Nephron (organoid): ENCODE measurements around the gene CHST3.

Experiments used
- H3K27ac Mint-ChIP-seq, 3 experiments: 2 replicates each; pipeline ENCODE4 v1.8.0; 2020; ENCODE audit warnings: mixed read lengths in 3 of 3, mild to moderate bottlenecking in 2 of 3, moderate library complexity in 1 of 3
- H3K27me3 Mint-ChIP-seq: 2 replicates; pipeline ENCODE4 v1.8.0; 2021; ENCODE audit warnings: low read depth, mild to moderate bottlenecking, moderate library complexity, mixed read lengths
- H3K36me3 Mint-ChIP-seq: 2 replicates; pipeline ENCODE4 v1.8.0; 2020; ENCODE audit warnings: low read depth, mixed read lengths
- H3K4me1 Mint-ChIP-seq: 2 replicates; pipeline ENCODE4 v1.8.0; 2020; ENCODE audit warnings: mixed read lengths
- H3K4me3 Mint-ChIP-seq, 3 experiments: 2 replicates each; pipeline ENCODE4 v1.8.0; 2020; ENCODE audit warnings: mild to moderate bottlenecking in 3 of 3, mixed read lengths in 3 of 3, moderate library complexity in 2 of 3
- H3K9me3 Mint-ChIP-seq: 2 replicates; pipeline ENCODE4 v1.8.0; 2020; ENCODE audit warnings: mixed read lengths
- CTCF ChIP-seq, 3 experiments: fragments of 200-600 bp; sonication (generic); IDR thresholded peaks; one replicate each; pipeline ENCODE4 v1.5.0; 2021; ENCODE audit warnings: antibody characterized with exemption in 3 of 3; ENCODE audit not compliant: unreplicated experiment in 3 of 3

CHST3 gene

DNA sequence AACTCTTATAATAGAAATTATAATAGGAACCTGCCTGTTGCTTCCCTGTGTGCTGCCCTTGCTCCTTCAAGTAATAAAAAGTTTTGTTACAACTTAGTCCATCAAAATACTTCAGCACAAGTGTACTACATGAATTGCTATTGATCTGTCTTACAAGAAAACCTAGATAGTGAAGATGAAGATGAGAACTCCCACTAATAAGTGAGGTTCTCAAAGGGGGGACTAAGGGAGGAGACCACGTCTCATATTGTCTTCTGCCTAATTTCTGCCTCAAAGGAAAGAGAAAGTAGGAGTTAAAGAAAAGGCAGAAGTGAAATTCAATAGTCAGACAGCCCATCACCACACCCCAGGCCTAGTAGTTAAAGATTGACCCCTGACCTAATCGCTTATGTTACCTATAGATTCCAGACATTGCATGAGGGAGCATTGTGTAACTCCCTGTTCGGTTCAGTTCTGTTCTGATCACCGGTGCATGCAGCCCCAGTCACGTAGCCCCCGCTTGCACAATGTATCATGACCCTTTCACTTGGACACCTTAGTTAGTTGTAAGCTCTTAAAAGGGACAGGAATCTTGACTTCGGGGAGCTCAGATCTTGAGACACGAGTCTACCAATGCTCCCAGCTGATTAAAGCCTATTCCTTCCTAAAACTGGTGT, 18.2 kb upstream of the CHST3 start:
- Mint-ChIP-seq H3K9me3 (peaks cover 47% of the 10 kb centered on the region), H3K27me3 (no peaks in the 10 kb centered on the region), H3K4me1 (no peaks in the 10 kb centered on the region), H3K36me3 (peaks cover 6% of the 10 kb centered on the region), H3K27ac (no peak overlapping the region), H3K4me3 (no peak overlapping the region)
- TF ChIP-seq CTCF (IDR thresholded peaks at IDR 0.05; ENCODE audit: unreplicated experiment in 3 of 3), result no peak

DNA sequence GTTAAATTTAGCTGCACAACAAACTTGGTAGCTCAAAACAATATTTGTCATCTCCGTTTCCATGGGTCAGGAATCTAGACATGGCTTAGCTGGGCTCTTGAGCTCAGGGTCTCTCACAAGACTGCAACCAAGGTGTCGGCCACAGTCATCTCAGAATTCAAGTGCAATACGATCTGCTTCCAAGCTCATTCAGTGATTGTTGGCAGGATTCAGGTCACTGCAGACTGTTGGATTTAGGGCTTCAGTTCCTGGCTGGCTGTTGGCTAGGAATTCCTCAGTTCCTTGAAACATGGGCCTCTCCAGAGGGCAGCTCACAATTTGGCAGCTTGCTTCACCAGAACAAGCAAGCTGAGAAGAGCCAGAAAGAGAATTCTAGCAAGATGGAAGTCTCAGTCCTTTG, 17.5 kb upstream of the CHST3 start:
- Mint-ChIP-seq H3K27me3 (no peaks in the 10 kb centered on the region), H3K4me3 (no peak overlapping the region), H3K36me3 (peaks cover 6% of the 10 kb centered on the region), H3K4me1 (no peaks in the 10 kb centered on the region), H3K27ac (no peak overlapping the region), H3K9me3 (peaks cover 47% of the 10 kb centered on the region)
- TF ChIP-seq CTCF (IDR thresholded peaks at IDR 0.05; ENCODE audit: unreplicated experiment in 3 of 3), result no peak

DNA sequence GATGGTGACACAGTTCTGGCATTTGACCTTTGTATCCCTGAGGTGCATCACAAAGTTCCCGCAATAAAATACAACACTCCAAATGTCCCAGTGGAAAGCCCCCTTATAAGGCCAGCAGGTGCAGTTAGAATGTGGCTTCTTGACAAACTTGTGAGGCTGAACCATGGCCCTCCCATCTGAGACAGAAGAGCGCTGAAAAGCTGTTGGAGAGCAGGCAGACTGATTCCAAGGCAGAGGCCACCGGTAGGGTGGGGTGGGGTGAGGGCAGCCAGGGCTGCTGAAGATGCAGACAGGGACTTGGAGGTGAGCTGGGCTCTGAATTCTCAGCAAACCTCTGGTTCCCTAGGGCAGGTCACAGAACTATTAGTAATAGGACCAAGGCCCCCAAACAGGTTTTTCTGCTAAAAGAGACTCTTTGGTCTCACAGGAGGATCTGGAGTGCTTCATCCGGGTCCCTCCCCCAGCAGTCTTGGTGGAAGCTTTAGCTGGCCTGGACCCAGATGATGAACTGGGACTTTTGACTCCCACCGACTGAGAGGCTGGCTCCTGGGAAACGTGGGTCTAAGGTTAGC, 15.6 kb upstream of the CHST3 start:
- H3K27me3 Mint-ChIP-seq, result no peaks in the 10 kb centered on the region
- H3K4me1 Mint-ChIP-seq, result no peaks in the 10 kb centered on the region
- peaks cover 40% of the 10 kb centered on the region for H3K9me3 Mint-ChIP-seq
- H3K27ac Mint-ChIP-seq, result no peak overlapping the region
- no peak overlapping the region for H3K4me3 Mint-ChIP-seq
- no peak for TF ChIP-seq CTCF (IDR thresholded peaks at IDR 0.05; ENCODE audit: unreplicated experiment in 3 of 3)
- peaks cover 6% of the 10 kb centered on the region for H3K36me3 Mint-ChIP-seq

DNA sequence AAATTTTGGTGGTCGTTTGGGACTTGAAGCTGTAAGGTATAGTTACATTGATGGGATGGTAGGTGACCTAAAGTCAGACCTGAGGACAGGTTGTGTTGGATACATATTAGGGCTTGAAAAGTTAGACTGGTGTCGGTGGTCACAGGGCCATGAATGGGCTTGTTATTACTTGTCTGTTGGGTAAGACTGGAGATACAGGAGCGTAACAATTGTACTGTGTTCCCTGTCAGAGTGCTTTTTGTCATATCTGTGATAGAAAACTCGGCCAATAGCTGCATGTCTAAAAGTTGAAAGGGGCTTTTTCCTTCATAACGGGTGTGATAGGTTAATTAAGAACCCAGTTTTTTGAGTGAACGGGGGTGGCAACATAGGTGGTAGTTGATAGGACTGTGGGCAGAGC, 13.5 kb upstream of the CHST3 start:
- H3K4me1 Mint-ChIP-seq, result no peaks in the 10 kb centered on the region
- H3K27ac Mint-ChIP-seq, result no peak overlapping the region
- H3K4me3 Mint-ChIP-seq, result no peak overlapping the region
- peaks cover 15% of the 10 kb centered on the region for H3K36me3 Mint-ChIP-seq
- peaks cover 43% of the 10 kb centered on the region for H3K9me3 Mint-ChIP-seq
- TF ChIP-seq CTCF (IDR thresholded peaks at IDR 0.05; ENCODE audit: unreplicated experiment in 3 of 3), result no peak
- no peaks in the 10 kb centered on the region for H3K27me3 Mint-ChIP-seq

GRCh38 chr10:71952745-71953144, 11.4 kb upstream of the CHST3 start:
- no peaks in the 10 kb centered on the region for H3K4me1 Mint-ChIP-seq
- H3K9me3 Mint-ChIP-seq, result peaks cover 33% of the 10 kb centered on the region
- no peak overlapping the region for H3K4me3 Mint-ChIP-seq
- peaks cover 10% of the 10 kb centered on the region for H3K36me3 Mint-ChIP-seq
- H3K27me3 Mint-ChIP-seq, result no peaks in the 10 kb centered on the region
- no peak overlapping the region for H3K27ac Mint-ChIP-seq
- no peak for TF ChIP-seq CTCF (IDR thresholded peaks at IDR 0.05; ENCODE audit: unreplicated experiment in 3 of 3)
